Peyer's patch (tissue), 4 donors: ENCODE data around the gene PLCD1. TPM values are rescaled to one million over a fixed set of nuclear protein-coding genes. Genes with fewer than 3 reads are reported as not detected.
A peak's percentile ranks its signal among the peaks of the same experiment; 100 is the strongest.

Experiments used
- DNase-seq, 3 donors: peaks; one replicate each; pipeline ENCODE4 v3.0.0-alpha.2; 2017 to 2019
- H3K27ac ChIP-seq, 4 donors: fragments of 200-600 bp; sonication (generic); one replicate each; pipeline ENCODE4 v1.5.1; 2016 to 2019
- H3K27me3 ChIP-seq, 2 donors: fragments of 200-600 bp; sonication (generic); one replicate each; pipeline ENCODE4 v1.5.1; 2019
- H3K36me3 ChIP-seq, 3 donors: fragments of 200-600 bp; sonication (generic); one replicate each; pipeline ENCODE4 v1.5.1; 2016 to 2019
- H3K4me1 ChIP-seq, 4 donors: fragments of 200-600 bp; sonication (generic); one replicate each; pipeline ENCODE4 v1.5.1; 2016 to 2019
- H3K4me3 ChIP-seq, 4 donors: fragments of 200-600 bp; sonication (generic); 1 replicate in 3 of 4; 2 replicates in 1 of 4; pipeline ENCODE4 v1.5.1; 2016 to 2019; ENCODE audit warnings: mild to moderate bottlenecking in 1 of 4
- H3K9me3 ChIP-seq, 4 donors: fragments of 200-600 bp; sonication (generic); one replicate each; pipeline ENCODE4 v1.5.1; 2016 to 2019; ENCODE audit warnings: mild to moderate bottlenecking in 1 of 4
- CTCF ChIP-seq, 6 experiments: fragments of 450-650 bp in 4 of 6; fragments of 200-600 bp in 2 of 6; sonication (generic) in 1 of 6; IDR thresholded peaks; one replicate each; pipeline ENCODE4 v1.5.1; 2017 to 2019; ENCODE audit warnings: antibody characterized with exemption in 6 of 6, mild to moderate bottlenecking in 3 of 6, moderate library complexity in 1 of 6
- POLR2A ChIP-seq, 2 donors: fragments of 450-650 bp; IDR thresholded peaks; one replicate each; pipeline ENCODE4 v1.5.1; 2017; ENCODE audit warnings: antibody characterized with exemption in 2 of 2, mild to moderate bottlenecking in 2 of 2, moderate library complexity in 2 of 2
- total RNA-seq, 4 donors: library from RNA; depleted of rRNA; stranded (reverse); fragments of >200 nt; gene quantifications; one replicate each; pipeline ENCODE4 v1.1.0, GENCODE V29; 2016

PLCD1 gene
- total RNA-seq, 4 donors from 2014 or later = 36.6 to 47.0 (median 40.5) TPM

DNA sequence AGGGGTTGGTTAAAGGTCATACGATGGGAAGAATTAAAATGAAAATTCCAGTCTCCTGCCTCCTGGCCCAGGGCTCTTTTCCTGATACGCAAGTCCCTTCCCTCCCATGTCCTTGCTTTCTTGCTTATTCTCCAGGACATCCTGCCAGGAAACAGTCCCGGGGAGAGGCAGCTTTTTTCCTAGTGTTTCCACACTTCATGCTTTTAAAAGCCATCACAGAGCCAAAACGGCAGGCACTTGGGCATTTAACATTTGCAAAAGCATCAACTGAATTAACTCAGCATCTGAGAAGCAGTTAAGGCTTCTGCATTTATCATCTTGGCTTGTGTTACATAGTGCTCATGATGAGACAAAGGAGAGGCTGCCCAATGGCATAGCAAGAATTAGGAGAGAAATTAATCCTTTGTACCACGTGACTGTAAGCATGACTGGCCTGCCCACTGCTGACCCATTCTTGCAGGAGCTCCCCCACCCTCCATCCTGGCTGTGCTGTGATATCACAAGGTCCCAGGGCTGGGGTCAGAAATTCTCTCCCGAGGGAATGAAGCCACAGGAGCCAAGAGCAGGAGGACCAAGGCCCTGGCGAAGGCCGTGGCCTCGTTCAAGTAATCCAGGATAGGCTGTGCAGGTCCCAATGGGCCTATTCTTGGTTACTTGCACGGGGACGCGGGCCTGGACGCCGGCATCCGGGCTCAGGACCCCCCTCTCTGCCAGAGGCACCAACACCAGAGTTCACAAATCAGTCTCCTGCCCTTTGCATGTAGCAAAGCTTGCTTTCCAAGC lies 60.4 kb downstream of the PLCD1 start:
- H3K4me3 ChIP-seq = no peak overlapping the region
- H3K27me3 ChIP-seq = no peaks in the 10 kb centered on the region
- peak overlapping the region in 1 of 4 donors; percentile 37 for H3K27ac ChIP-seq
- DNase-seq = no peak
- H3K36me3 ChIP-seq = no peaks in the 10 kb centered on the region
- peaks cover 0 to 7% (median 0%) of the 10 kb centered on the region in 4 donors for H3K4me1 ChIP-seq
- TF ChIP-seq CTCF (IDR thresholded peaks at IDR 0.05) = no peak
- no peak for TF ChIP-seq POLR2A (IDR thresholded peaks at IDR 0.05)
- no peaks in the 10 kb centered on the region for H3K9me3 ChIP-seq

DNA sequence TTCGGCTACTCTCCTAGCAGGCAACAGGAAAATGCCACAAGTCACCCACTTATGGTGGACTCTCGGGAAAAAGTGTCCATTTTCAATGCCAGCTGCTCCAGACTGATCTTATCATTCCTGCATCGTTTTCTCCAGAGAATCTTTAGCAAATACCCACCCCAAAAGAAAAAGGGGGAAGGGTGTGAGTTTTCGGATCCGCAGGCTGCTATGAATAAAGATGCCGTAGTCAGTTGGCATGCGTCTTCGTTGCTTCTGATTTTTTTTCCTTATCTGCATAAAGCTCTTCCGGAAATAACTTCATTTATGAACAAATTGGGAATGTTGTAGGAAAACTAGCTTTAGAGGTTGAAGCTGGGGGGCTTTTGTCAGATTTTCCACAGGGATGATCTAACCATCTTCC lies 61.2 kb downstream of the PLCD1 start:
- Histone ChIP-seq H3K9me3 (no peaks in the 10 kb centered on the region), H3K27me3 (no peaks in the 10 kb centered on the region), H3K4me3 (no peak overlapping the region), H3K27ac (no peak overlapping the region), H3K4me1 (peaks cover 0 to 7% (median 0%) of the 10 kb centered on the region in 4 donors), H3K36me3 (no peaks in the 10 kb centered on the region)
- no peak for TF ChIP-seq CTCF (IDR thresholded peaks at IDR 0.05)
- no peak for TF ChIP-seq POLR2A (IDR thresholded peaks at IDR 0.05)
- DNase-seq = no peak

DNA sequence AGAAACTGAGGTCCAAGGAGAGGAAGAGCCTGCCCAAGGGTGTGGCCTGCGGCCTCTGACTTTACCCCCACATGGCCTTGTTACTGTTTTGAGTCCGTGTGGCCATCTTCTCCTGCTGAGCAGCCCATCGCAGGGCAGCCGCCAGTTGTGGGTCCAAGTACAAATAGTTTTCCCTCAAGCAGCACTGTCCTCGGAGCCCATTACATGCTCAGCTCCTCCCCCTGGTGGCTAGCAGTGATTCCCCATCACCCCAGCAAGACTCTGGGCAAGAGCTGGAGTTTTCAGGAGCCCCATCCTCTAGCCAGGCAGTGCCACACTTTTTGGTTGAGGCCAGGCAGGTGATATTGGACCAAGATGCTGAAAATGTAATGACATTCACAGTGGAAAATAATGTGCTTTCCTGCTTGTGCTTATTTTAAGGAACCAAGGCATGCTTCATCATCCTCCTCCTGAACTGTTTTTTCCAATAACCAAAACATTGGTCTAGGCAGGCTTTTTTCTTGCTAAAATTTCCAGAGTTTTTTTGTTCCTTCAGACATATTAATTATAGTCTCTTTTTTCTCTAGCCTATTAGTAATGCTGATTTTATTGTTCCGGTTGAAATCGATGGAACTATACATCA lies 62.1 kb downstream of the PLCD1 start:
- TF ChIP-seq CTCF (IDR thresholded peaks at IDR 0.05) (peak in 4 of 6 experiments; percentile 71 to 89 (median 84)), POLR2A (IDR thresholded peaks at IDR 0.05) (no peak)
- no peaks in the 10 kb centered on the region for H3K27me3 ChIP-seq
- H3K36me3 ChIP-seq = no peaks in the 10 kb centered on the region
- peak; percentile 49 to 85 (median 79) for DNase-seq
- H3K4me1 ChIP-seq = peaks cover 0 to 15% (median 0%) of the 10 kb centered on the region in 4 donors
- H3K4me3 ChIP-seq = no peak overlapping the region
- no peaks in the 10 kb centered on the region for H3K9me3 ChIP-seq
- H3K27ac ChIP-seq = no peak overlapping the region

GRCh38 chr3:37964716-37965115 lies 64.7 kb downstream of the PLCD1 start:
- Histone ChIP-seq H3K36me3 (no peaks in the 10 kb centered on the region), H3K27ac (peak overlapping the region in 3 of 4 donors; percentile 9 to 65 (median 50)), H3K27me3 (no peaks in the 10 kb centered on the region), H3K4me3 (peak overlapping the region in 1 of 4 donors; percentile 4), H3K4me1 (peaks cover 0 to 26% (median 0%) of the 10 kb centered on the region in 4 donors), H3K9me3 (no peaks in the 10 kb centered on the region)
- TF ChIP-seq CTCF (IDR thresholded peaks at IDR 0.05) (no peak), POLR2A (IDR thresholded peaks at IDR 0.05) (no peak)
- no peak for DNase-seq

DNA sequence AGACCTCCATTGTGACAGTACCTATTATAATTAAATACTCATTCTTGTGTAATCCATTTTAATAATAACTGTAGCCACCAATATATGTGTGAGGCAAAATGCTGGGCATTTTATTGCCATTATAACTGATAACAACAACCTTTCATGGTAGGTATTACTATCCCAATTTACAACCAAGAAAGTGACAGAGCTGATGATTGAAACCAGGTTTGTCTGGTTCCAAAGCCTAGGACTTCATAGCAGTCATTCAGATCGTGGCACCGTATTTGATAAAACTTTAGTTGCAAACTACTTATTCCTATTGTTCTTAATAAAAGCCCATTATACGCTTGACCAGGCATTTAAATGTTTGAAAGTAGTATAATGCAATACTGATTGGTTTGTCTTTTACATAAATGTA lies 65.3 kb downstream of the PLCD1 start:
- DNase-seq = no peak
- H3K4me1 ChIP-seq = peaks cover 0 to 24% (median 0%) of the 10 kb centered on the region in 4 donors
- H3K27ac ChIP-seq = peak overlapping the region in 3 of 4 donors; percentile 9 to 65 (median 50)

More for the DNA sequence above, 65.3 kb downstream of the PLCD1 start:
- H3K9me3 ChIP-seq = no peaks in the 10 kb centered on the region
- no peaks in the 10 kb centered on the region for H3K36me3 ChIP-seq
- TF ChIP-seq CTCF (IDR thresholded peaks at IDR 0.05) = no peak
- no peaks in the 10 kb centered on the region for H3K27me3 ChIP-seq
- peak overlapping the region in 1 of 4 donors; percentile 4 for H3K4me3 ChIP-seq
